GM10266 (cell line): ENCODE data around the gene OBSCN.

Source experiments
- DNase-seq: peaks from one replicate; pipeline ENCODE4 v3.0.0; 2012; ENCODE audit errors: extremely low spot score
- CTCF ChIP-seq: IDR thresholded peaks from 2 replicates; pipeline ENCODE4 v1.5.1; 2012; ENCODE audit warnings: mild to moderate bottlenecking, low read depth; ENCODE audit not compliant: control insufficient read depth, insufficient read depth; ENCODE audit errors: missing control alignments

Gene OBSCN

GRCh38 chr1:228344631-228345072 is 136.8 kb downstream of the OBSCN start:
- DNase-seq, result no peak
- no peak for TF ChIP-seq CTCF

DNA sequence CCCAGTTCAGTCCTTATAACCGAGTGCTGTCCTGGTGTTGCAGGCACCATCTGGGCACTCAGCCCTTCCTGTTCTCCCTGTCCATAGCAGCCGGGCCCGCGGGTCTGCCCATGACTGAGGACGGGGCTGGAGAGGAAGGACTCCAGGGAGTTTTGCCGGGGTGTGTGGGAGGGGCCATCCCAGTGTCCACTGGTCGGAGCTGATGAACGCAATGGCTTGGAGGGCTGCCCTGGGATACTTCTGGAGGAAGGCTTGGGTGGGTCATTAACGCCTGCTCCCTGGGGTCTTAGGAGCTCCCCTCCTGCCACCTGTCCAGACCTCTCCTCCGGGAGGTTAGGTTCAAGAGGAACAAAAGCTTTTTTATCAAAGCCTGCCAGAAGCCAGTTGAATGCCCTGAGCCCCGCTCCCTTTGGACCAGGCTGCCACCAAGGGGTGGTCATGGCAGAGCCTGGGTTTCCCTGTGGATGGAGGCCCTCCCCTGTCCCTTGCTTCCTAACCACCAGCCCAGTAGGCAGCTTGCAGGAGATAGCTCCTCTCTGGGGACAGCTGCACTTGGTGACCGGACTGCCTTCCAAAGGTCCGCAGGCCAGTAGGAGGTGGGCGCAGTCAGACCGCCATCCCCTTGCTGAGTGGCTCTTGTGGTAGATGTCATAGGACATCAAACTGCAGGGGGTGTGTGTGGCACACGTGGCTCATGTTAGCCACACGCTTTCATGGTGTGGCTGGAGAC is 137.5 kb downstream of the OBSCN start:
- no peak for TF ChIP-seq CTCF
- DNase-seq, result no peak

- no peak for DNase-seq
- TF ChIP-seq CTCF, result no peak
These were observed 138.9 kb downstream of the OBSCN start for GRCh38 chr1:228346731-228347130.

DNA sequence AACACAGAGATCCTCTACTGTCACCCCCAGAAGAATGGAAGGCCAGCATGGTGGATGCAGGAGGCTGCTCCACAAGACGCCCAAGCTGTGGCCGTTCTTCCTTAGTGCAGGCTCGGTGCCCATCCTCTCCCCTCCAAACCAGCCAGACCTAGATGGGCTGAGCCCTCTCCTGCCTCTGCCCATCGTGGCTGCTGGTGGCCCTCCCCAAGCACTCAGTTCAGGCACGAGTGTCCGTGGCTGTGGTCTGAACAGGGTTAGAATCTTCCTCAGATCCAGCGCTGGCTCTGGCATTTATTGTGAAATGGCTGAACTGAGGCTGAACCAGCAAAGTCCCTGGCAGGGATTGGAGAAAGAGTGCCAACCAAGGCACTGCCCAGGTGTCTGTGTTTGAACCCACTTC is 139.3 kb downstream of the OBSCN start:
- TF ChIP-seq CTCF, result no peak
- no peak for DNase-seq

- TF ChIP-seq CTCF, result no peak
These were observed 141.0 kb downstream of the OBSCN start for GRCh38 chr1:228348708-228349467.

DNA sequence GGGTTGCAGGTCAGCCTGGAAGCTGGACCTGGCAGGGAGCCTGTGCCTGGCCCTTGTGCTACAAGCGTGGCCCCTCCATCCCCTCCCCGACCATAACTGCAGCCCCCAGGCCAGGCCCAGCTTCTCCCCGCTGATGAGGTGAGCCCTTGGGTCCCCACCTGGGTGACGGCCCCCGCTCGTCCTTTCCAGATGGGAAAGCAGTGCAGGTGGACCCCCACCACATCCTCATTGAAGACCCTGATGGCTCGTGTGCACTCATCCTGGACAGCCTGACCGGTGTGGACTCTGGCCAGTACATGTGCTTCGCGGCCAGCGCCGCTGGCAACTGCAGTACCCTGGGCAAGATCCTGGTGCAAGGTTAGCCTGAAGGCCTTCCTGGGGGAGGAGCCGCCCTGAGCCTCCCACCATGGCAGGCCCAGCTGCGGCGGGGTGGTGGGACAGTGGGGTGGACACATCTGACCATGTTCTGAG is 141.9 kb downstream of the OBSCN start:
- no peak for TF ChIP-seq CTCF
- DNase-seq, result no peak

More at GRCh38 chr1:228348708-228349467, 141.0 kb downstream of the OBSCN start:
- no peak for DNase-seq
